DND-41 (cell line): ENCODE measurements around the gene PROSER2.

Source experiments
- ATAC-seq: fragments of 200-7000 bp; cut with Tn5 transposase; 3 replicates; pipeline ENCODE4 v1.9.1; 2021; ENCODE audit warnings: low read depth; ENCODE audit not compliant: insufficient read depth
- DNase-seq: peaks from one replicate; pipeline ENCODE4 v3.0.0-alpha.2; 2020
- H2AFZ ChIP-seq: 2 replicates; pipeline ENCODE4 v1.6.0; 2012; ENCODE audit warnings: low read depth, low read length
- H3K27ac ChIP-seq: 2 replicates; pipeline ENCODE4 v1.5.1; 2012; ENCODE audit warnings: low read length, inconsistent platforms
- H3K27me3 ChIP-seq: fragments of 200-600 bp; sonication (generic); 2 replicates; pipeline ENCODE4 v1.6.0; 2012; ENCODE audit warnings: low read length, mild to moderate bottlenecking, inconsistent platforms; ENCODE audit not compliant: insufficient read depth, poor library complexity
- H3K36me3 ChIP-seq: 2 replicates; pipeline ENCODE4 v1.5.1; 2012; ENCODE audit warnings: low read length, inconsistent platforms; ENCODE audit not compliant: insufficient read depth
- H3K4me1 ChIP-seq: 2 replicates; pipeline ENCODE4 v1.5.1; 2012; ENCODE audit warnings: mild to moderate bottlenecking, low read length; ENCODE audit not compliant: insufficient read depth
- H3K4me2 ChIP-seq: 2 replicates; pipeline ENCODE4 v1.6.0; 2012; ENCODE audit warnings: mild to moderate bottlenecking, moderate library complexity, low read length, inconsistent platforms; ENCODE audit not compliant: insufficient read depth
- H3K4me3 ChIP-seq, 2 experiments: fragments of 200-600 bp in 1 of 2; shearing (Covaris generic) in 1 of 2; 2 replicates each; pipeline ENCODE4 v1.5.1; 2012 to 2016; ENCODE audit warnings: inconsistent platforms in 2 of 2, low read length in 2 of 2, mild to moderate bottlenecking in 2 of 2, low read depth in 1 of 2, moderate library complexity in 1 of 2
- H3K79me2 ChIP-seq: 2 replicates; pipeline ENCODE4 v1.6.0; 2012; ENCODE audit warnings: low read length, inconsistent platforms; ENCODE audit not compliant: insufficient read depth
- H3K9ac ChIP-seq: 2 replicates; pipeline ENCODE4 v1.6.0; 2012; ENCODE audit warnings: low read depth, mild to moderate bottlenecking, inconsistent platforms, low read length, moderate library complexity
- H3K9me3 ChIP-seq: 2 replicates; pipeline ENCODE4 v1.5.1; 2012; ENCODE audit warnings: low read length, moderate library complexity, mild to moderate bottlenecking, inconsistent platforms; ENCODE audit not compliant: insufficient read depth, severe bottlenecking
- H4K20me1 ChIP-seq: 2 replicates; pipeline ENCODE4 v1.6.0; 2012; ENCODE audit warnings: low read length; ENCODE audit not compliant: insufficient read depth
- CTCF ChIP-seq: IDR thresholded peaks from 2 replicates; pipeline ENCODE4 v1.5.1; 2012; ENCODE audit warnings: borderline replicate concordance, low read length, moderate library complexity, mild to moderate bottlenecking; ENCODE audit not compliant: poor library complexity, severe bottlenecking; ENCODE audit errors: extremely low read depth
- EZH2 ChIP-seq: IDR thresholded peaks from 3 replicates; pipeline ENCODE4 v1.6.1; 2012; ENCODE audit warnings: borderline replicate concordance, low read depth, mild to moderate bottlenecking, moderate library complexity, low read length, inconsistent platforms; ENCODE audit not compliant: severe bottlenecking

Gene PROSER2

GRCh38 chr10:11876805-11877590, 53.8 kb downstream of the PROSER2 start:
- ATAC-seq (no peak), DNase-seq (no peak)
- Histone ChIP-seq H4K20me1 (peaks cover 3% of the 10 kb centered on the region; the same call in 1 of the 2 replicates), H3K36me3 (no peaks in the 10 kb centered on the region), H3K9ac (no peak overlapping the region), H2AFZ (no peak overlapping the region), H3K27ac (no peak overlapping the region), H3K27me3 (no peaks in the 10 kb centered on the region), H3K4me3 (no peak overlapping the region), H3K79me2 (no peaks in the 10 kb centered on the region), H3K4me1 (peaks cover 22% of the 10 kb centered on the region), H3K9me3 (no peaks in the 10 kb centered on the region), H3K4me2 (no peak overlapping the region)
- no peak for TF ChIP-seq EZH2
- TF ChIP-seq CTCF = no peak

GRCh38 chr10:11877591-11877905, 54.4 kb downstream of the PROSER2 start:
- Histone ChIP-seq H3K9me3 (no peaks in the 10 kb centered on the region), H2AFZ (no peak overlapping the region), H3K27me3 (no peaks in the 10 kb centered on the region), H3K27ac (no peak overlapping the region), H3K79me2 (no peaks in the 10 kb centered on the region), H3K36me3 (no peaks in the 10 kb centered on the region), H3K9ac (no peak overlapping the region), H3K4me3 (no peak overlapping the region), H4K20me1 (peaks cover 3% of the 10 kb centered on the region; the same call in 1 of the 2 replicates), H3K4me1 (peaks cover 22% of the 10 kb centered on the region), H3K4me2 (no peak overlapping the region)
- no peak for ATAC-seq
- DNase-seq = no peak
- TF ChIP-seq EZH2 (no peak), CTCF (no peak)

GRCh38 chr10:11878776-11879175, 55.6 kb downstream of the PROSER2 start:
- Histone ChIP-seq H3K4me3 (no peak overlapping the region), H4K20me1 (peaks cover 3% of the 10 kb centered on the region; the same call in 1 of the 2 replicates), H3K9me3 (no peaks in the 10 kb centered on the region), H3K27ac (no peak overlapping the region), H3K79me2 (no peaks in the 10 kb centered on the region), H3K4me2 (no peak overlapping the region), H3K9ac (no peak overlapping the region), H2AFZ (no peak overlapping the region), H3K36me3 (no peaks in the 10 kb centered on the region), H3K4me1 (peaks cover 19% of the 10 kb centered on the region), H3K27me3 (no peaks in the 10 kb centered on the region)
- TF ChIP-seq EZH2 = no peak
- DNase-seq (no peak), ATAC-seq (no peak)

- no peak overlapping the region for H2AFZ ChIP-seq
- H3K9ac ChIP-seq = no peak overlapping the region
- H3K4me3 ChIP-seq = no peak overlapping the region
- H3K4me2 ChIP-seq = no peak overlapping the region
- H3K4me1 ChIP-seq = peaks cover 11% of the 10 kb centered on the region
- no peaks in the 10 kb centered on the region for H3K9me3 ChIP-seq
- no peaks in the 10 kb centered on the region for H3K36me3 ChIP-seq
- H4K20me1 ChIP-seq = peaks cover 3% of the 10 kb centered on the region; the same call in 1 of the 2 replicates
- no peak for TF ChIP-seq EZH2
- no peaks in the 10 kb centered on the region for H3K27me3 ChIP-seq
- no peak for DNase-seq
- no peaks in the 10 kb centered on the region for H3K79me2 ChIP-seq
- no peak overlapping the region for H3K27ac ChIP-seq
- ATAC-seq = no peak
Measured at GRCh38 chr10:11879387-11880094, 56.4 kb downstream of the PROSER2 start.
